Calu3 (cell line): Measurements from ENCODE around the gene GALNT12. TPM values are rescaled to one million over a fixed set of nuclear protein-coding genes. Genes with fewer than 3 reads are reported as not detected.

Experiments used
- BruUV-seq: library from RNA; stranded (reverse); fragments of 400-500 nt; replicated peaks from 2 replicates; lab custom pipeline; 2021; lab: Mats Ljungman, UMichigan
- CTCF ChIA-PET: fragments of 300-600 bp; sonication (Branson Sonifier 250); formaldehyde crosslinking; loops from one replicate; lab custom pipeline; 2022; ENCODE audit warnings: antibody characterized with exemption; lab: Charles Lee
- DNase-seq: peaks from one replicate; pipeline ENCODE4 v3.0.0; 2022
- H3K27ac Mint-ChIP-seq: one replicate; pipeline ENCODE4 v1.8.0; 2022; ENCODE audit warnings: mixed read lengths; ENCODE audit not compliant: unreplicated experiment
- H3K27me3 Mint-ChIP-seq: one replicate; pipeline ENCODE4 v1.8.0; 2022; ENCODE audit warnings: mixed read lengths; ENCODE audit not compliant: unreplicated experiment
- H3K36me3 Mint-ChIP-seq: one replicate; pipeline ENCODE4 v1.8.0; 2022; ENCODE audit warnings: mild to moderate bottlenecking, moderate library complexity, mixed read lengths; ENCODE audit not compliant: insufficient read depth, unreplicated experiment
- H3K4me1 Mint-ChIP-seq: one replicate; pipeline ENCODE4 v1.8.0; 2022; ENCODE audit warnings: mild to moderate bottlenecking, low read depth, mixed read lengths; ENCODE audit not compliant: unreplicated experiment
- H3K4me3 Mint-ChIP-seq: one replicate; pipeline ENCODE4 v1.8.0; 2022; ENCODE audit warnings: mild to moderate bottlenecking, low read depth, moderate library complexity, mixed read lengths; ENCODE audit not compliant: unreplicated experiment
- H3K9me3 Mint-ChIP-seq: one replicate; pipeline ENCODE4 v1.8.0; 2022; ENCODE audit warnings: low read depth, mixed read lengths; ENCODE audit not compliant: unreplicated experiment
- CTCF ChIP-seq: fragments of 200-600 bp; IDR thresholded peaks from one replicate; pipeline ENCODE4 v1.8.0; 2022; ENCODE audit warnings: antibody characterized with exemption; ENCODE audit not compliant: unreplicated experiment
- intact Hi-C: fragments of 100-400 bp; cut with micrococcal nuclease; formaldehyde crosslinking; loops from one replicate; pipeline ENCODE4 v1.10.0; 2022; ENCODE audit not compliant: unreplicated experiment
- total RNA-seq: library from RNA; stranded (reverse); gene quantifications from 2 replicates; pipeline ENCODE4 v1.2.3, GENCODE V29; 2022

The GALNT12 gene
- total RNA-seq, 1 experiment from 2014 or later = 49.2 TPM

- DNase-seq = no peak
- no peak for TF ChIP-seq CTCF
- intact Hi-C loops = no loop called here
- no TSS peak for BruUV-seq
- CTCF ChIA-PET = no interaction called here
- no peaks in the 10 kb centered on the region for H3K4me1 Mint-ChIP-seq
- no peak overlapping the region for H3K27ac Mint-ChIP-seq
- no peak overlapping the region for H3K4me3 Mint-ChIP-seq
- no peaks in the 10 kb centered on the region for H3K27me3 Mint-ChIP-seq
- peaks cover 8% of the 10 kb centered on the region for H3K36me3 Mint-ChIP-seq
- H3K9me3 Mint-ChIP-seq = no peaks in the 10 kb centered on the region
Observed at GRCh38 chr9:98770717-98771116, 36.8 kb upstream of the GALNT12 start.

GRCh38 chr9:98771209-98771874 is 36.1 kb upstream of the GALNT12 start:
- BruUV-seq = no TSS peak
- Mint-ChIP-seq H3K27ac (no peak overlapping the region), H3K4me1 (no peaks in the 10 kb centered on the region), H3K36me3 (peaks cover 8% of the 10 kb centered on the region), H3K4me3 (no peak overlapping the region), H3K9me3 (no peaks in the 10 kb centered on the region), H3K27me3 (no peaks in the 10 kb centered on the region)
- TF ChIP-seq CTCF = no peak
- intact Hi-C loops = no loop called here
- CTCF ChIA-PET = no interaction called here
- DNase-seq = no peak

- no peak for TF ChIP-seq CTCF
- no peak for DNase-seq
- Mint-ChIP-seq H3K27ac (no peak overlapping the region), H3K4me3 (no peak overlapping the region), H3K9me3 (no peaks in the 10 kb centered on the region), H3K27me3 (no peaks in the 10 kb centered on the region), H3K4me1 (no peaks in the 10 kb centered on the region), H3K36me3 (peaks cover 18% of the 10 kb centered on the region)
- BruUV-seq = no TSS peak
- CTCF ChIA-PET = no interaction called here
- intact Hi-C loops = no loop called here
Observed at GRCh38 chr9:98772364-98773155, 34.9 kb upstream of the GALNT12 start.

- DNase-seq = no peak
- intact Hi-C loops = no loop called here
- Mint-ChIP-seq H3K4me1 (peaks cover 4% of the 10 kb centered on the region), H3K27ac (no peak overlapping the region), H3K4me3 (no peak overlapping the region), H3K36me3 (peaks cover 24% of the 10 kb centered on the region), H3K9me3 (no peaks in the 10 kb centered on the region), H3K27me3 (no peaks in the 10 kb centered on the region)
- BruUV-seq = no TSS peak
- no peak for TF ChIP-seq CTCF
- CTCF ChIA-PET = no interaction called here
Observed at GRCh38 chr9:98773721-98774120, 33.7 kb upstream of the GALNT12 start.
